ENCODE measurements around the gene FYCO1. TPM values are rescaled to one million over a fixed set of nuclear protein-coding genes. Genes with fewer than 3 reads are reported as not detected.

Gene FYCO1
- total and polyA plus RNA-seq, 2 of the 8 experiments (the other 6 are each of a cell fraction or from before 2014, with no cell fraction given), result 4.8 to 10.8 TPM

DNA sequence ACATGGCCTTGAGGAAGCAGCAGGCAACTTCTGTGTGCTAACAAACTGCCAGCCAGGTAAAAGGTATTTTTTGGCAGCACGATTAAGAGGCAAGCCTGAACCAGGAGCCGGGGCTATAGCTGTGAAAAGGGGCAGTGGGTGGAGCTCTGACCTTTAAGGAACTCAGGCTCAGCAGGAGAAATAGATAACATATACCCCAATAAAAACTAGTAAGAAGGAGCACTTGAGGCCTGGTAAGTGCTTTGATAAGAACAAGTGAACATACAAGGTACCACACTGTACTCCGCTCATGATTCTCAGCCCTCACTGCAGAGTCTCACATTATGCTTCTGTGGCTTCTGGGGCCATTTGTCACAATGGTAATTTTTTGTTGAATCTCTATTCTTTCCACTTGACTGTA, 5.4 kb downstream of the FYCO1 start:
- H3K27me3 ChIP-seq (replicated peaks in 1 of 4; ENCODE audit: control insufficient read depth in 3 of 4, extremely low read depth in 1 of 4, insufficient read depth in 3 of 4, low read length in 3 of 4), result no peaks in the 10 kb centered on the region
- H3K4me1 ChIP-seq (replicated peaks in 1 of 4; ENCODE audit: control insufficient read depth in 3 of 4, insufficient read depth in 4 of 4, low read length in 3 of 4), result peaks cover 5 to 19% (median 14%) of the 10 kb centered on the region in 4 experiments
- H2BK120ac ChIP-seq (replicated peaks; ENCODE audit: low read depth, low read length), result no peak overlapping the region
- H2BK20ac ChIP-seq (ENCODE audit: low read length), result no peak overlapping the region
- H3K56ac ChIP-seq (replicated peaks; ENCODE audit: insufficient read length, low read depth, low read length), result no peak overlapping the region
- no peak overlapping the region for H3K4ac ChIP-seq (replicated peaks; ENCODE audit: insufficient read length, low read depth, low read length)
- no peak overlapping the region for H3K27ac ChIP-seq (ENCODE audit: low read depth, low read length)
- H3K9me3 ChIP-seq (ENCODE audit: insufficient read depth in 2 of 2, low read depth in 1 of 2, low read length in 1 of 2), result no peaks in the 10 kb centered on the region
- H3K14ac ChIP-seq (ENCODE audit: insufficient read length), result no peak overlapping the region
- no peak overlapping the region for H3K9ac ChIP-seq (replicated peaks in 1 of 4; ENCODE audit: extremely low read depth in 1 of 4, low read depth in 3 of 4, low read length in 3 of 4)
- ChIA-PET POLR2A (ENCODE audit: partially characterized antibody) (no interaction called here), CTCF (ENCODE audit: partially characterized antibody) (no interaction called here)
- H2BK15ac ChIP-seq (ENCODE audit: low read length), result no peak overlapping the region
- DNase-seq (ENCODE audit: low read depth in 1 of 2, low spot score in 2 of 2) (no peak), FAIRE-seq (no peak)
- H3K18ac ChIP-seq (ENCODE audit: extremely low read depth, low read length), result no peak overlapping the region
- H3K79me2 ChIP-seq (ENCODE audit: control insufficient read depth in 1 of 2, insufficient read depth in 2 of 2, low read length in 2 of 2), result peaks cover 0 to 78% of the 10 kb centered on the region in 2 experiments; a peak in 2 of 4 replicates
- no peak overlapping the region for H3K23ac ChIP-seq (ENCODE audit: insufficient read length)
- 76% methylated on average over 3 of the region's 3 CpGs; no CpG with 5 or more reads in 1 of the 2 experiments for WGBS, 2 experiments (ENCODE audit: extremely low coverage in 1 of 2, insufficient coverage in 1 of 2, insufficient read length in 1 of 2, insufficient replicate concordance in 2 of 2, low coverage in 1 of 2, low lambda C conversion rate in 2 of 2, missing lambda C conversion rate in 1 of 2)
- H4K8ac ChIP-seq (ENCODE audit: extremely low read depth, insufficient read depth, low read length), result no peak overlapping the region
- no peak overlapping the region for H2BK12ac ChIP-seq (ENCODE audit: low read depth, low read length)
- H3K23me2 ChIP-seq (ENCODE audit: low read depth, low read length), result no peaks in the 10 kb centered on the region; the same call in 1 of the 2 replicates
- no peak overlapping the region for H2BK5ac ChIP-seq (ENCODE audit: low read depth, low read length)
- no peak overlapping the region for H4K5ac ChIP-seq (ENCODE audit: insufficient read length, low read depth, low read length)
- H3K4me3 ChIP-seq (ENCODE audit: extremely low read depth in 1 of 4, insufficient read depth in 2 of 4, low read depth in 3 of 4, low read length in 4 of 4), result no peak overlapping the region
- H2AFZ ChIP-seq (ENCODE audit: low read length), result no peak overlapping the region
- H3K79me1 ChIP-seq (ENCODE audit: low read depth, low read length), result peaks cover 16% of the 10 kb centered on the region
- no peak overlapping the region for H3K4me2 ChIP-seq (ENCODE audit: insufficient read depth in 1 of 2, low read depth in 2 of 2, low read length in 2 of 2)
- H4K91ac ChIP-seq (replicated peaks; ENCODE audit: insufficient read length, low read length), result no peak overlapping the region
- TF ChIP-seq POLR2AphosphoS5 (IDR thresholded peaks at IDR 0.05; ENCODE audit: low read depth, low read length) (no peak), CTBP2 (IDR thresholded peaks at IDR 0.05; ENCODE audit: borderline replicate concordance, insufficient read depth, insufficient read length, low read length) (no peak), GTF2F1 (IDR thresholded peaks at IDR 0.05; ENCODE audit: borderline replicate concordance, low read depth, low read length) (no peak), SP1 (IDR thresholded peaks at IDR 0.05; ENCODE audit: low read depth, low read length) (no peak), RBBP5 (IDR thresholded peaks at IDR 0.05; ENCODE audit: borderline replicate concordance, low read depth, low read length) (no peak), HDAC2 (IDR thresholded peaks at IDR 0.05; ENCODE audit: borderline replicate concordance in 1 of 2, low read depth in 2 of 2, low read length in 2 of 2) (no peak), CHD1 (IDR thresholded peaks at IDR 0.05; ENCODE audit: low read depth, low read length) (no peak), CHD2 (IDR thresholded peaks at IDR 0.05; ENCODE audit: low read length) (no peak), YY1 (IDR thresholded peaks at IDR 0.05; ENCODE audit: low read depth, low read length) (no peak), EGR1 (IDR thresholded peaks at IDR 0.05; ENCODE audit: borderline replicate concordance, low read depth, low read length) (no peak), SIX5 (IDR thresholded peaks at IDR 0.05; ENCODE audit: low read depth, low read length) (no peak)
- TF ChIP-seq, protein P1, sequence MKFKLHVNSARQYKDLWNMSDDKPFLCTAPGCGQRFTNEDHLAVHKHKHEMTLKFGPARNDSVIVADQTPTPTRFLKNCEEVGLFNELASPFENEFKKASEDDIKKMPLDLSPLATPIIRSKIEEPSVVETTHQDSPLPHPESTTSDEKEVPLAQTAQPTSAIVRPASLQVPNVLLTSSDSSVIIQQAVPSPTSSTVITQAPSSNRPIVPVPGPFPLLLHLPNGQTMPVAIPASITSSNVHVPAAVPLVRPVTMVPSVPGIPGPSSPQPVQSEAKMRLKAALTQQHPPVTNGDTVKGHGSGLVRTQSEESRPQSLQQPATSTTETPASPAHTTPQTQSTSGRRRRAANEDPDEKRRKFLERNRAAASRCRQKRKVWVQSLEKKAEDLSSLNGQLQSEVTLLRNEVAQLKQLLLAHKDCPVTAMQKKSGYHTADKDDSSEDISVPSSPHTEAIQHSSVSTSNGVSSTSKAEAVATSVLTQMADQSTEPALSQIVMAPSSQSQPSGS (IDR thresholded peaks at IDR 0.05; ENCODE audit: low read length), result no peak
- no peak overlapping the region for H2AK5ac ChIP-seq (ENCODE audit: low read depth, low read length)
- H4K20me1 ChIP-seq (replicated peaks in 1 of 2; ENCODE audit: control insufficient read depth in 1 of 2, insufficient read depth in 2 of 2, low read length in 2 of 2), result peaks cover 0 to 5% of the 10 kb centered on the region in 2 experiments
- H3K36me3 ChIP-seq (ENCODE audit: control insufficient read depth in 2 of 4, insufficient read depth in 4 of 4, low read length in 3 of 4), result no peaks in the 10 kb centered on the region
